Breast epithelium (tissue), 3 donors: ENCODE measurements around the gene TBCC.

ENCODE experiments used
- CTCF ChIP-seq, 3 donors: fragments of 450-650 bp; IDR thresholded peaks; one replicate each; pipeline ENCODE4 v1.5.1; 2016 to 2017; ENCODE audit warnings: antibody characterized with exemption in 3 of 3, mild to moderate bottlenecking in 3 of 3, moderate library complexity in 3 of 3
- POLR2A ChIP-seq: fragments of 450-650 bp; IDR thresholded peaks from one replicate; pipeline ENCODE4 v1.6.1; 2016; ENCODE audit warnings: antibody characterized with exemption, mild to moderate bottlenecking, moderate library complexity
- POLR2AphosphoS5 ChIP-seq, 3 donors: sonication (generic); formaldehyde crosslinking; IDR thresholded peaks; one replicate each; pipeline ENCODE4 v1.6.1; 2017; ENCODE audit warnings: antibody characterized with exemption in 3 of 3

DNA sequence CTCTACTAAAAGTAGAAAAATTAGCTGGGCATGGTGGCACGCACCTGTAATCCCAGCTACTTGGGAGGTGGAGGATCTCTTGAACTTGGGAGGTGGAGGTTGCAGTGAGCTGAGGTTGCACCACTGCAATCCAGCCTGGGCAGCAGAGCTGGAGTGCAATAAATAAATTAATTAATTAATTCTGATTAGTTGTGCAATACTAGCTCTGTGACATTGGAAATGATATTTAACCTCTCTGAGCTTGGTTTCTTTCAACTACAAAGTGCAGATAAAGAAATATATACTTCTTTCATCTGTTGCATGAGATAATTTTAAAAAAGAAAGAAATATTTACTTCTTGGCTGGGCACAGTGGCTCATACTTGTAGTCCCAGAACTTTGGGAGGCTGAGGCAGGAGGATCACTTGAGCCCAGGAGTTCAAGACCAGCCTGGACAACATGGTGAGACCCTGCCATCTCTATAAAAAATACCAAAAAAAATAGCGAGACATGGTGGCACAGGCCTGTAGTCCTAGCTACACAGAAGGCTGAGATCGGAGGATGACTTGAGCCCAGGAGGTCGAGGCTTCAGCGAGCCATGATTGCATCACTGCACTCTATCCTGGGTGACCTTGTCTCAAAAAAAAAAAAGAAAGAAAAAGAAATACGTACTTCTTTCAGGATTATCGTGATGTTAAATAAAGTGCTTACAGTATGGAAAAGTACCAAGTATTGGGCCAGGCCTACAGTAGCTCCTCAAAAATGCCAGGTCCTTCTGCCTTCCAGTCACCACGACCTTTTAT, 15.6 kb upstream of the TBCC start:
- no peak for TF ChIP-seq CTCF (IDR thresholded peaks at IDR 0.05)
- no peak for TF ChIP-seq POLR2A
- TF ChIP-seq POLR2AphosphoS5 (IDR thresholded peaks at IDR 0.05), result no peak
